BE2C (cell line): ENCODE measurements around the gene CFAP119.

Experiments
- DNase-seq: peaks from one replicate; pipeline ENCODE4 v3.0.0-alpha.2; 2020
- H3K27me3 ChIP-seq: fragments of 250-450 bp; sonication (Bioruptor Pico); 2 replicates; pipeline ENCODE4 v1.5.1; 2020; ENCODE audit warnings: mild to moderate bottlenecking
- H3K36me3 ChIP-seq: fragments of 250-450 bp; sonication (Bioruptor Pico); 2 replicates; pipeline ENCODE4 v1.5.1; 2020; ENCODE audit warnings: mild to moderate bottlenecking
- H3K4me1 ChIP-seq: fragments of 250-450 bp; sonication (Bioruptor Pico); 2 replicates; pipeline ENCODE4 v1.5.1; 2020
- H3K4me3 ChIP-seq: 2 replicates; pipeline ENCODE4 v1.5.1; 2011; ENCODE audit warnings: low read depth, low read length
- H3K9me3 ChIP-seq: fragments of 250-450 bp; sonication (Bioruptor Pico); 2 replicates; pipeline ENCODE4 v1.5.1; 2020
- CTCF ChIP-seq: IDR thresholded peaks from 2 replicates; pipeline ENCODE4 v1.5.1; 2012; ENCODE audit warnings: mild to moderate bottlenecking, low read depth, low read length

The CFAP119 gene

DNA sequence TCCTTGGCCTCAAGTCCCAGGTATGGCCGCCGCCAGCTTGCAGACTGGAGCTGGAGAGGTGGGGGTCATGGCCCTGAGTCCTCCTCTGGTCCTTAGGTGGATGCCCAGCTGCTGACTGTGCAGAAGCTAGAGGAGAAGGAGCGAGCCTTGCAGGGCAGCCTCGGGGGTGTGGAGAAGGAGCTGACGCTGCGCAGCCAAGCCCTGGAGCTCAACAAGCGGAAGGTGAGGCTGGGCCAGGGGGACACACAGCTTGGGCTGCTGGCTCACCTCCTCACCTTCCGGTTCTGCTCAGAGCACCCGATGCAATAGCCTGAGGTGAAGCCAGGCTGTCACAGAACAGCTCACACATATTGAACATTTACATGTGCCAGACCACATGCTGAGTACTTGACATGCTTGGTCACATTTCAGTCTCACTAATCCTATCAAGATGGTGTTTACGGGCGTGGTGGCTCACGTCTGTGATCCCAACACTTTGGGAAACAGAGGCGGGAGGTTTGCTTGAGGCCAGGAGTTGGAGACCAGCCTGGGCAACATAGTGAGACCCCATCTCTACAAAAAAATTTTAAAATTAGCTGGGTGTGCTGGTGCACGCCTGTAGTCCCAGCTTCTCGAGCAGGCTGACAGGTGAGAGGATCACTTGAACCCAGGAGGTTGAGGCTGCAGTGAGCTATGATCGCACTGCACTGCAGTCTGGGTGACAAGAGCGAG is 7.7 kb upstream of the CFAP119 start:
- no peak for TF ChIP-seq CTCF
- no peaks in the 10 kb centered on the region for H3K4me1 ChIP-seq
- DNase-seq: no peak
- no peak overlapping the region for H3K4me3 ChIP-seq
- no peaks in the 10 kb centered on the region for H3K9me3 ChIP-seq
- H3K27me3 ChIP-seq: no peaks in the 10 kb centered on the region
- peaks cover 77% of the 10 kb centered on the region for H3K36me3 ChIP-seq

- H3K4me1 ChIP-seq: no peaks in the 10 kb centered on the region
- no peak overlapping the region for H3K4me3 ChIP-seq
- TF ChIP-seq CTCF: no peak
- H3K27me3 ChIP-seq: no peaks in the 10 kb centered on the region
- H3K36me3 ChIP-seq: peaks cover 86% of the 10 kb centered on the region
- no peak for DNase-seq
- H3K9me3 ChIP-seq: no peaks in the 10 kb centered on the region
Observed at GRCh38 chr16:30768583-30769181, 6.8 kb upstream of the CFAP119 start.

- DNase-seq: no peak
- H3K36me3 ChIP-seq: peaks cover 92% of the 10 kb centered on the region
- no peak for TF ChIP-seq CTCF
- no peaks in the 10 kb centered on the region for H3K27me3 ChIP-seq
- no peaks in the 10 kb centered on the region for H3K9me3 ChIP-seq
- H3K4me3 ChIP-seq: no peak overlapping the region
- H3K4me1 ChIP-seq: no peaks in the 10 kb centered on the region
Observed at GRCh38 chr16:30767767-30768465, 6.1 kb upstream of the CFAP119 start.

- Histone ChIP-seq H3K36me3 (peaks cover 82% of the 10 kb centered on the region), H3K4me3 (no peak overlapping the region), H3K27me3 (no peaks in the 10 kb centered on the region), H3K9me3 (no peaks in the 10 kb centered on the region), H3K4me1 (no peaks in the 10 kb centered on the region)
- no peak for DNase-seq
- no peak for TF ChIP-seq CTCF
Observed at GRCh38 chr16:30766933-30767284, 5.0 kb upstream of the CFAP119 start.

GRCh38 chr16:30766206-30766932 is 4.5 kb upstream of the CFAP119 start:
- Histone ChIP-seq H3K27me3 (no peaks in the 10 kb centered on the region), H3K36me3 (peaks cover 77% of the 10 kb centered on the region), H3K4me3 (no peak overlapping the region), H3K4me1 (no peaks in the 10 kb centered on the region), H3K9me3 (no peaks in the 10 kb centered on the region)
- DNase-seq: no peak
- TF ChIP-seq CTCF: no peak
